HCT116 (cell line): Measurements from ENCODE around the gene GRM6. TPM values are rescaled to one million over a fixed set of nuclear protein-coding genes. Genes with fewer than 3 reads are reported as not detected.

Experiments used
- ATAC-seq: fragments of 200-7000 bp; cut with Tn5 transposase; 2 replicates; pipeline ENCODE4 v1.9.1; 2020; ENCODE audit warnings: mild to moderate bottlenecking, moderate library complexity
- BruUV-seq: library from RNA; stranded (reverse); fragments of 400-500 nt; replicated peaks from 2 replicates; lab custom pipeline; 2021; lab: Mats Ljungman, UMichigan
- CTCF ChIA-PET: fragments of 300-600 bp; sonication (Branson Sonifier 250); formaldehyde crosslinking; loops from one replicate; lab custom pipeline; 2021; ENCODE audit warnings: antibody characterized with exemption; lab: Charles Lee
- POLR2A ChIA-PET: fragments of 300-600, 350-600 bp; sonication (Branson Sonifier 250); formaldehyde crosslinking; loops from one replicate; lab custom pipeline; 2021; ENCODE audit warnings: antibody characterized with exemption; lab: Charles Lee
- RAD21 ChIA-PET, 2 experiments: fragments of 300-600 bp; sonication (Branson Sonifier 250); formaldehyde crosslinking; loops; one replicate each; lab custom pipeline; 2023; ENCODE audit warnings: low total read pairs in 2 of 2; ENCODE audit not compliant: uncharacterized antibody in 2 of 2, unreplicated experiment in 2 of 2, low non-redundant PET in 1 of 2; lab: Charles Lee
- DNase-seq: peaks from one replicate; pipeline ENCODE4 v3.0.0-alpha.2; 2010; ENCODE audit warnings: low read depth, low spot score
- H2AFZ ChIP-seq: fragments of 200-600 bp; shearing (Covaris generic), sonication (generic); 2 replicates; pipeline ENCODE4 v1.6.1; 2017; ENCODE audit warnings: low read depth, mixed run types, mixed read lengths, antibody characterized with exemption, low read length; ENCODE audit not compliant: poor library complexity, severe bottlenecking
- H3K27ac ChIP-seq: 2 replicates; pipeline ENCODE4 v1.5.1; 2012; ENCODE audit warnings: low read depth, low read length
- H3K27me3 ChIP-seq: fragments of 200-600 bp; sonication (generic); 2 replicates; pipeline ENCODE4 v1.6.1; 2016; ENCODE audit warnings: mixed run types, low read length, mixed read lengths; ENCODE audit not compliant: insufficient read depth
- H3K36me3 ChIP-seq, 2 experiments: fragments of 200-500 bp in 1 of 2; fragments of 200-600 bp in 1 of 2; sonication (Bioruptor generic) in 1 of 2; sonication (generic) in 1 of 2; 2 replicates each; pipeline versions ENCODE4 v1.5.1 to v1.6.1; 2014 to 2016; ENCODE audit warnings: low read length in 2 of 2, inconsistent platforms in 1 of 2, mixed read lengths in 1 of 2, mixed run types in 1 of 2; ENCODE audit not compliant: insufficient read depth in 2 of 2, control insufficient read depth in 1 of 2
- H3K4me1 ChIP-seq, 2 experiments: fragments of 200-600 bp in 1 of 2; sonication (generic) in 1 of 2; 2 replicates each; pipeline versions ENCODE4 v1.5.1 to v1.6.1; 2012 to 2017; ENCODE audit warnings: low read length in 2 of 2, inconsistent platforms in 1 of 2, mild to moderate bottlenecking in 1 of 2, mixed read lengths in 1 of 2, mixed run types in 1 of 2, moderate library complexity in 1 of 2; ENCODE audit not compliant: insufficient read depth in 2 of 2, control insufficient read depth in 1 of 2
- H3K4me2 ChIP-seq: fragments of 200-600 bp; sonication (generic); 2 replicates; pipeline ENCODE4 v1.6.1; 2017; ENCODE audit warnings: mixed run types, low read length, mixed read lengths
- H3K4me3 ChIP-seq, 2 experiments: fragments of 200-600 bp in 1 of 2; sonication (generic) in 1 of 2; replicated peaks in 1 of 2; 2 replicates each; pipeline ENCODE4 v1.5.1; 2011 to 2016; ENCODE audit warnings: low read length in 2 of 2, control low read depth in 1 of 2, low read depth in 1 of 2, mild to moderate bottlenecking in 1 of 2, mixed read lengths in 1 of 2, mixed run types in 1 of 2
- H3K79me2 ChIP-seq: fragments of 200-600 bp; sonication (generic); 2 replicates; pipeline ENCODE4 v1.6.1; 2017; ENCODE audit warnings: mild to moderate bottlenecking, mixed run types, low read length, moderate library complexity, mixed read lengths; ENCODE audit not compliant: insufficient read depth
- H3K9ac ChIP-seq: fragments of 200-600 bp; sonication (generic); 2 replicates; pipeline ENCODE4 v1.6.1; 2016; ENCODE audit warnings: low read length, mixed read lengths
- H3K9me2 ChIP-seq: fragments of 200-600 bp; sonication (generic), shearing (Covaris generic); 2 replicates; pipeline ENCODE4 v1.6.1; 2017; ENCODE audit warnings: mixed run types, mild to moderate bottlenecking, moderate library complexity; ENCODE audit not compliant: insufficient read depth
- H3K9me3 ChIP-seq, 2 experiments: fragments of 200-500 bp in 1 of 2; fragments of 200-600 bp in 1 of 2; sonication (Bioruptor generic) in 1 of 2; sonication (generic) in 1 of 2; 2 replicates each; pipeline ENCODE4 v1.6.1; 2014 to 2017; ENCODE audit warnings: low read length in 2 of 2, mixed read lengths in 2 of 2, inconsistent platforms in 1 of 2, low read depth in 1 of 2, mild to moderate bottlenecking in 1 of 2, mixed run types in 1 of 2, moderate library complexity in 1 of 2; ENCODE audit not compliant: control insufficient read depth in 1 of 2, insufficient read depth in 1 of 2
- H4K20me1 ChIP-seq: fragments of 200-600 bp; sonication (generic), shearing (Covaris generic); 2 replicates; pipeline ENCODE4 v1.6.1; 2017; ENCODE audit warnings: mixed run types, mild to moderate bottlenecking, moderate library complexity; ENCODE audit not compliant: insufficient read depth
- POLR2A ChIP-seq: IDR thresholded peaks from 2 replicates; pipeline ENCODE4 v1.7.0; 2011; ENCODE audit warnings: borderline replicate concordance; ENCODE audit not compliant: insufficient read depth, insufficient read length; ENCODE audit errors: extremely low read depth
- POLR2AphosphoS5 ChIP-seq: IDR thresholded peaks from 2 replicates; pipeline ENCODE4 v1.6.1; 2011; ENCODE audit warnings: mild to moderate bottlenecking, low read depth, low read length, moderate library complexity
- RAD21 ChIP-seq: IDR thresholded peaks from 2 replicates; pipeline ENCODE4 v1.6.1; 2012; ENCODE audit warnings: low read depth, mild to moderate bottlenecking
- SP1 ChIP-seq: IDR thresholded peaks from 2 replicates; pipeline ENCODE4 v1.6.1; 2012; ENCODE audit warnings: low read depth
- TCF7L2 ChIP-seq: IDR thresholded peaks from 2 replicates; pipeline ENCODE4 v1.7.0; 2011; ENCODE audit warnings: borderline replicate concordance, inconsistent platforms; ENCODE audit not compliant: insufficient read depth, insufficient read length; ENCODE audit errors: extremely low read depth
- ZFX ChIP-seq: fragments of 450-650 bp; IDR thresholded peaks from 2 replicates; pipeline ENCODE4 v1.6.1; 2017
- intact Hi-C: fragments of 100-400 bp; cut with micrococcal nuclease; formaldehyde crosslinking; loops from 2 replicates; pipeline ENCODE4 v1.10.0; 2022
- total RNA-seq: library from RNA; stranded (reverse); gene quantifications from one replicate; pipeline ENCODE4 v1.2.1, GENCODE V29; 2021; ENCODE audit not compliant: unreplicated experiment
- TF ChIP-seq, protein P1 (sequence below): IDR thresholded peaks from 2 replicates; pipeline ENCODE4 v1.6.1; 2012
- TF ChIP-seq, protein P2 (sequence below): IDR thresholded peaks from 2 replicates; pipeline ENCODE4 v1.6.1; 2012; ENCODE audit warnings: low read depth
- TF ChIP-seq, protein P3 (sequence below), 3 experiments: fragments of 200-600 bp in 1 of 3; sonication (generic) in 1 of 3; IDR thresholded peaks in 2 of 3; conservative IDR thresholded peaks in 1 of 3; 2 replicates each; pipeline ENCODE4 v1.5.1; 2012 to 2017; ENCODE audit warnings: low read depth in 2 of 3, low read length in 2 of 3, antibody characterized with exemption in 1 of 3, borderline replicate concordance in 1 of 3, control low read depth in 1 of 3, mild to moderate bottlenecking in 1 of 3, mixed read lengths in 1 of 3, mixed run types in 1 of 3, moderate library complexity in 1 of 3; ENCODE audit not compliant: insufficient read depth in 1 of 3

The GRM6 gene
- total RNA-seq, 1 experiment from 2014 or later, result not detected

DNA sequence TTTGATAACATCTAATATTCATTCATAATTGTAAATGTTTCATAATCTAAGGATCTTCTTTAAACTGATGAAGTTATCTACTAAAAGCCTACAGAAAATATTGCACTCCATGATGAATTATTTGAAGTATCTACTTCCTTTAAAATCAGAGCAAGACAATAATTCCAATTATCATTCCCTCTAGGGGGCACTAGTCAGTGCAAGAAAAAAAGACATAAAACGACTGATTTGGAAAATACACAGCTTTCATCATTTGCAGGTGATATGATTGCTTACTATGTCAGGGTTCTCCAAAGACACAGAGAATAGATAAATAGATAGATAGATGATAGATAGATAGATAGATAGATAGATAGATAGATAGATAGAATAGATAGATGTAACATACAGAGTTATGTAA is 13.5 kb upstream of the GRM6 start:
- Histone ChIP-seq H2AFZ (no peak overlapping the region), H3K27ac (no peak overlapping the region), H3K9me3 (peaks cover 3 to 5% of the 10 kb centered on the region in 2 experiments; a peak in 2 of 4 replicates), H3K9ac (no peak overlapping the region), H3K4me1 (no peaks in the 10 kb centered on the region), H3K9me2 (no peaks in the 10 kb centered on the region), H3K4me2 (no peak overlapping the region), H3K79me2 (no peaks in the 10 kb centered on the region), H3K27me3 (no peaks in the 10 kb centered on the region), H3K36me3 (no peaks in the 10 kb centered on the region), H3K4me3 (no peak overlapping the region), H4K20me1 (no peaks in the 10 kb centered on the region)
- ChIA-PET CTCF (no interaction called here), POLR2A (no interaction called here), RAD21 (no interaction called here)
- intact Hi-C loops, result loop anchor here (5.0 kb wide), 1 partner anchor 484 kb away; no protein-coding TSS in a partner anchor
- TF ChIP-seq SP1, result no peak
- TF ChIP-seq TCF7L2, result no peak
- TF ChIP-seq ZFX, result no peak
- no peak for TF ChIP-seq POLR2AphosphoS5
- TF ChIP-seq, protein P1, sequence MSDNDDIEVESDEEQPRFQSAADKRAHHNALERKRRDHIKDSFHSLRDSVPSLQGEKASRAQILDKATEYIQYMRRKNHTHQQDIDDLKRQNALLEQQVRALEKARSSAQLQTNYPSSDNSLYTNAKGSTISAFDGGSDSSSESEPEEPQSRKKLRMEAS, result no peak
- TF ChIP-seq RAD21, result peak; percentile 29; the same call in 1 of the 2 replicates
- TF ChIP-seq POLR2A, result no peak
- TF ChIP-seq, protein P2, sequence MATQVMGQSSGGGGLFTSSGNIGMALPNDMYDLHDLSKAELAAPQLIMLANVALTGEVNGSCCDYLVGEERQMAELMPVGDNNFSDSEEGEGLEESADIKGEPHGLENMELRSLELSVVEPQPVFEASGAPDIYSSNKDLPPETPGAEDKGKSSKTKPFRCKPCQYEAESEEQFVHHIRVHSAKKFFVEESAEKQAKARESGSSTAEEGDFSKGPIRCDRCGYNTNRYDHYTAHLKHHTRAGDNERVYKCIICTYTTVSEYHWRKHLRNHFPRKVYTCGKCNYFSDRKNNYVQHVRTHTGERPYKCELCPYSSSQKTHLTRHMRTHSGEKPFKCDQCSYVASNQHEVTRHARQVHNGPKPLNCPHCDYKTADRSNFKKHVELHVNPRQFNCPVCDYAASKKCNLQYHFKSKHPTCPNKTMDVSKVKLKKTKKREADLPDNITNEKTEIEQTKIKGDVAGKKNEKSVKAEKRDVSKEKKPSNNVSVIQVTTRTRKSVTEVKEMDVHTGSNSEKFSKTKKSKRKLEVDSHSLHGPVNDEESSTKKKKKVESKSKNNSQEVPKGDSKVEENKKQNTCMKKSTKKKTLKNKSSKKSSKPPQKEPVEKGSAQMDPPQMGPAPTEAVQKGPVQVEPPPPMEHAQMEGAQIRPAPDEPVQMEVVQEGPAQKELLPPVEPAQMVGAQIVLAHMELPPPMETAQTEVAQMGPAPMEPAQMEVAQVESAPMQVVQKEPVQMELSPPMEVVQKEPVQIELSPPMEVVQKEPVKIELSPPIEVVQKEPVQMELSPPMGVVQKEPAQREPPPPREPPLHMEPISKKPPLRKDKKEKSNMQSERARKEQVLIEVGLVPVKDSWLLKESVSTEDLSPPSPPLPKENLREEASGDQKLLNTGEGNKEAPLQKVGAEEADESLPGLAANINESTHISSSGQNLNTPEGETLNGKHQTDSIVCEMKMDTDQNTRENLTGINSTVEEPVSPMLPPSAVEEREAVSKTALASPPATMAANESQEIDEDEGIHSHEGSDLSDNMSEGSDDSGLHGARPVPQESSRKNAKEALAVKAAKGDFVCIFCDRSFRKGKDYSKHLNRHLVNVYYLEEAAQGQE, result no peak
- TF ChIP-seq, protein P3, sequence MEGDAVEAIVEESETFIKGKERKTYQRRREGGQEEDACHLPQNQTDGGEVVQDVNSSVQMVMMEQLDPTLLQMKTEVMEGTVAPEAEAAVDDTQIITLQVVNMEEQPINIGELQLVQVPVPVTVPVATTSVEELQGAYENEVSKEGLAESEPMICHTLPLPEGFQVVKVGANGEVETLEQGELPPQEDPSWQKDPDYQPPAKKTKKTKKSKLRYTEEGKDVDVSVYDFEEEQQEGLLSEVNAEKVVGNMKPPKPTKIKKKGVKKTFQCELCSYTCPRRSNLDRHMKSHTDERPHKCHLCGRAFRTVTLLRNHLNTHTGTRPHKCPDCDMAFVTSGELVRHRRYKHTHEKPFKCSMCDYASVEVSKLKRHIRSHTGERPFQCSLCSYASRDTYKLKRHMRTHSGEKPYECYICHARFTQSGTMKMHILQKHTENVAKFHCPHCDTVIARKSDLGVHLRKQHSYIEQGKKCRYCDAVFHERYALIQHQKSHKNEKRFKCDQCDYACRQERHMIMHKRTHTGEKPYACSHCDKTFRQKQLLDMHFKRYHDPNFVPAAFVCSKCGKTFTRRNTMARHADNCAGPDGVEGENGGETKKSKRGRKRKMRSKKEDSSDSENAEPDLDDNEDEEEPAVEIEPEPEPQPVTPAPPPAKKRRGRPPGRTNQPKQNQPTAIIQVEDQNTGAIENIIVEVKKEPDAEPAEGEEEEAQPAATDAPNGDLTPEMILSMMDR (IDR thresholded peaks at IDR 0.05 in 2 of 3, conservative IDR thresholded peaks at IDR 0.05 in 1 of 3; ENCODE audit: borderline replicate concordance in 1 of 3, insufficient read depth in 1 of 3, low read depth in 2 of 3, low read length in 2 of 3), result peak in 2 of 3 experiments; percentile 24 to 38; a peak in 3 of 6 replicates
- no peak for DNase-seq
- BruUV-seq, result no TSS peak
- ATAC-seq, result no peak
